Uterus (tissue), 2 donors: Measurements from ENCODE around the gene FRMD4B.

Experiments used
- CTCF ChIP-seq, 4 experiments: fragments of 200-600 bp in 2 of 4; fragments of 450-650 bp in 2 of 4; sonication (generic) in 2 of 4; IDR thresholded peaks; one replicate each; pipeline ENCODE4 v1.5.1; 2016 to 2019; ENCODE audit warnings: antibody characterized with exemption in 4 of 4, mild to moderate bottlenecking in 2 of 4, moderate library complexity in 1 of 4
- POLR2A ChIP-seq, 2 donors: fragments of 450-650 bp; IDR thresholded peaks; one replicate each; pipeline ENCODE4 v1.6.1; 2016; ENCODE audit warnings: antibody characterized with exemption in 2 of 2, mild to moderate bottlenecking in 1 of 2, moderate library complexity in 1 of 2

GRCh38 chr3:69292959-69293574 lies 92.8 kb downstream of the FRMD4B start:
- TF ChIP-seq CTCF (IDR thresholded peaks at IDR 0.05) (no peak), POLR2A (IDR thresholded peaks at IDR 0.05) (no peak)
